Spleen (tissue), 11 donors: ENCODE measurements around the gene MTA1. TPM values are rescaled to one million over a fixed set of nuclear protein-coding genes. Genes with fewer than 3 reads are reported as not detected.

ENCODE experiments used
- DNase-seq: peaks from one replicate; pipeline ENCODE4 v3.0.0-alpha.2; 2020
- H3K27ac ChIP-seq, 8 donors: fragments of 200-600 bp; sonication (generic) in 7 of 8; 1 replicate in 4 of 8; 2 replicates in 4 of 8; pipeline versions ENCODE4 v1.5.0 to v1.8.0; 2016 to 2021; ENCODE audit warnings: inconsistent platforms in 4 of 8, mild to moderate bottlenecking in 4 of 8, moderate library complexity in 1 of 8
- H3K27me3 ChIP-seq, 7 donors: fragments of 200-600 bp; sonication (generic) in 6 of 7; replicated peaks in 1 of 7; 1 replicate in 4 of 7; 2 replicates in 3 of 7; pipeline versions ENCODE4 v1.5.0 to v1.8.0; 2016 to 2021; ENCODE audit warnings: inconsistent platforms in 3 of 7, mild to moderate bottlenecking in 1 of 7
- H3K36me3 ChIP-seq, 6 donors: fragments of 200-600 bp; sonication (generic) in 5 of 6; 1 replicate in 4 of 6; 2 replicates in 2 of 6; pipeline versions ENCODE4 v1.5.0 to v1.8.0; 2016 to 2021; ENCODE audit warnings: inconsistent platforms in 2 of 6
- H3K4me1 ChIP-seq, 6 donors: fragments of 200-600 bp; sonication (generic) in 5 of 6; 1 replicate in 3 of 6; 2 replicates in 3 of 6; pipeline versions ENCODE4 v1.5.0 to v1.8.0; 2016 to 2021; ENCODE audit warnings: inconsistent platforms in 3 of 6
- H3K4me3 ChIP-seq, 8 donors: fragments of 200-600 bp; sonication (generic) in 7 of 8; 1 replicate in 4 of 8; 2 replicates in 4 of 8; pipeline versions ENCODE4 v1.5.0 to v1.8.0; 2016 to 2021; ENCODE audit warnings: inconsistent platforms in 4 of 8, mild to moderate bottlenecking in 4 of 8, moderate library complexity in 2 of 8
- H3K9me3 ChIP-seq, 8 donors: fragments of 200-600 bp; sonication (generic) in 7 of 8; 1 replicate in 4 of 8; 2 replicates in 4 of 8; pipeline versions ENCODE4 v1.5.0 to v1.8.0; 2016 to 2021; ENCODE audit warnings: inconsistent platforms in 4 of 8
- POLR2A ChIP-seq, 3 donors: fragments of 450-650 bp; IDR thresholded peaks; one replicate each; pipeline ENCODE4 v1.5.1; 2017; ENCODE audit warnings: antibody characterized with exemption in 3 of 3, mild to moderate bottlenecking in 1 of 3
- POLR2AphosphoS5 ChIP-seq, 3 donors: sonication (generic); formaldehyde crosslinking; IDR thresholded peaks; one replicate each; pipeline ENCODE4 v1.5.1; 2017; ENCODE audit warnings: antibody characterized with exemption in 3 of 3
- WGBS, 5 donors: extraction: QIAGEN DNeasy Blood & Tissue Kit in 3 of 5; methylation state at CpG; one replicate each; pipeline versions ENCODE4 v1.1.5 to v1.1.7; 2013 to 2018; 5-methylcytosine and 5-hydroxymethylcytosine counted together
- intact Hi-C: fragments of 100-400 bp; cut with DNase I; formaldehyde crosslinking; loops from one replicate; pipeline ENCODE4 v1.15.0; 2023; ENCODE audit warnings: low total_unique reads
- polyA plus RNA-seq, 3 donors: library from polyadenylated mRNA; stranded (reverse); fragments of 200-250 nt; gene quantifications; one replicate each; pipeline ENCODE4 v1.2.1, GENCODE V29; 2013
- total RNA-seq, 7 donors: library from RNA; depleted of rRNA in 3 of 7; stranded (reverse); fragments of >200 nt in 3 of 7; fragmentation: NEBNext Ultra II Directional in 4 of 7; extraction: Animal tissue kit (Norgen Biotek cat#: 25700) in 4 of 7; gene quantifications; one replicate each; pipeline versions ENCODE4 v1.1.0 to v1.2.1, GENCODE V29; 2016 to 2021
- TF ChIP-seq, protein P1 (sequence below), 11 experiments: fragments of 200-600 bp in 7 of 11; fragments of 450-650 bp in 4 of 11; sonication (generic) in 4 of 11; IDR thresholded peaks in 8 of 11; conservative IDR thresholded peaks in 3 of 11; 1 replicate in 7 of 11; 2 replicates in 4 of 11; pipeline versions ENCODE4 v1.4.0 to v1.8.0; 2016 to 2021; ENCODE audit warnings: antibody characterized with exemption in 11 of 11, inconsistent platforms in 4 of 11, mild to moderate bottlenecking in 1 of 11
- donor health status: healthy with polysubstance abuse.
- donor health status: DM: no; HTN: no; CAD: no; lungs with moderate emphysema.
- donor health status: DM: no; HTN: no; CAD: no.
- donor health status: Bipolar disorder and iron deficiency.
- donor health status: healthy.
- donor health status: DM: no; HTN: no; CAD: no.
- donor health status: DM: yes; HTN: yes; CAD: no.

Gene MTA1
- total and polyA plus RNA-seq, 10 donors = 33.0 to 128 (median 78.2) TPM

DNA sequence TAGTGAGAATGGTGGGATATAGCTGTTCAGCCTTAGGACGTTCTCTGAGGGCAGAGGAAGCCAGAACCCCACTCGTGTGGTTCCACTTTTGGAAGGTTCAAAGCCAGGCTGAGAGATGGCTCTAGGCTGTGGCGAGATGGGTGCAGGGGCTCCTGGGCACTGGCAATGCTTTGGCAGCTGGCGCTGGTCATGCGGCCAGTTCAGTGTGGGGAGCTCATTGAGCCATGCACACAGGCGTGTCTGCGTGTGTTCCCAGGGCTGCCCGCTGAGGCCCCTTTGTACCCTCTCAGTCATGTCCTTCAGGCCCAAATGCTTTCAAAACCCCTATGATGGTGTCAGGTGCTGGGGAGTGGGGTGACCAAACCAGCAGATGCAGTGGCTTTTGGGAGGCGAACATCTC, 19.6 kb upstream of the MTA1 start:
- H3K4me3 ChIP-seq = peak overlapping the region in 1 of 8 donors; percentile 79
- peaks cover 0 to 23% (median 11%) of the 10 kb centered on the region in 8 donors for H3K9me3 ChIP-seq
- intact Hi-C loops = no loop called here
- 92 to 97% (median 94%) methylated on average over 6 to 9 of the region's 9 CpGs for WGBS, 5 donors
- peaks cover 10 to 55% (median 32%) of the 10 kb centered on the region in 6 donors for H3K4me1 ChIP-seq
- DNase-seq = no peak
- H3K36me3 ChIP-seq = peaks cover 0 to 22% (median 9%) of the 10 kb centered on the region in 6 donors
- H3K27ac ChIP-seq = no peak overlapping the region
- H3K27me3 ChIP-seq = no peaks in the 10 kb centered on the region
- TF ChIP-seq POLR2AphosphoS5 (IDR thresholded peaks at IDR 0.05) (no peak), POLR2A (IDR thresholded peaks at IDR 0.05) (no peak)
- TF ChIP-seq, protein P1, sequence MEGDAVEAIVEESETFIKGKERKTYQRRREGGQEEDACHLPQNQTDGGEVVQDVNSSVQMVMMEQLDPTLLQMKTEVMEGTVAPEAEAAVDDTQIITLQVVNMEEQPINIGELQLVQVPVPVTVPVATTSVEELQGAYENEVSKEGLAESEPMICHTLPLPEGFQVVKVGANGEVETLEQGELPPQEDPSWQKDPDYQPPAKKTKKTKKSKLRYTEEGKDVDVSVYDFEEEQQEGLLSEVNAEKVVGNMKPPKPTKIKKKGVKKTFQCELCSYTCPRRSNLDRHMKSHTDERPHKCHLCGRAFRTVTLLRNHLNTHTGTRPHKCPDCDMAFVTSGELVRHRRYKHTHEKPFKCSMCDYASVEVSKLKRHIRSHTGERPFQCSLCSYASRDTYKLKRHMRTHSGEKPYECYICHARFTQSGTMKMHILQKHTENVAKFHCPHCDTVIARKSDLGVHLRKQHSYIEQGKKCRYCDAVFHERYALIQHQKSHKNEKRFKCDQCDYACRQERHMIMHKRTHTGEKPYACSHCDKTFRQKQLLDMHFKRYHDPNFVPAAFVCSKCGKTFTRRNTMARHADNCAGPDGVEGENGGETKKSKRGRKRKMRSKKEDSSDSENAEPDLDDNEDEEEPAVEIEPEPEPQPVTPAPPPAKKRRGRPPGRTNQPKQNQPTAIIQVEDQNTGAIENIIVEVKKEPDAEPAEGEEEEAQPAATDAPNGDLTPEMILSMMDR (IDR thresholded peaks at IDR 0.05 in 8 of 11, conservative IDR thresholded peaks at IDR 0.05 in 3 of 11) = no peak

DNA sequence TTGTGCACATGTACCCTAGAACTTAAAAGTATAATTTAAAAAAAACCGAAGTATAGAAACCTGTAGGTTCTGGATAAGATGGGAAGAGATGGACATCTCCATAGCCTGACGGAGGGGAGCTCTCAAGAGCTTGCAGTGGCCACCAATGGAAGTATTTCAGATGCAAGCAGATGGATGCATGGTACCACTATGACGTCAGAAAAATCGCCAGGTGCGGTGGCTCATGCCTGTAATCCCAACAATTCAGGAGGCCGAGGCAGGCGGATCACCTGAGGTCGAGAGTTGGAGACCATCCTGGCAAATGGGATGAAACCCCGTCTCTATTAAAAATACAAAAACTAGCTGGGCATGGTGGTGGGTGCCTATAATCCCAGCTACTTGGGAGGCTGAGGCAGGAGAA, 17.9 kb upstream of the MTA1 start:
- H3K9me3 ChIP-seq = peaks cover 0 to 23% (median 11%) of the 10 kb centered on the region in 8 donors
- peaks cover 10 to 44% (median 31%) of the 10 kb centered on the region in 6 donors for H3K4me1 ChIP-seq
- no peak for TF ChIP-seq POLR2AphosphoS5 (IDR thresholded peaks at IDR 0.05)
- TF ChIP-seq POLR2A (IDR thresholded peaks at IDR 0.05) = no peak
- TF ChIP-seq, protein P1 (IDR thresholded peaks at IDR 0.05 in 8 of 11, conservative IDR thresholded peaks at IDR 0.05 in 3 of 11) = no peak
- DNase-seq = no peak
- peaks cover 0 to 22% (median 9%) of the 10 kb centered on the region in 6 donors for H3K36me3 ChIP-seq
- intact Hi-C loops = no loop called here
- H3K27ac ChIP-seq = no peak overlapping the region
- no peaks in the 10 kb centered on the region for H3K27me3 ChIP-seq
- no peak overlapping the region for H3K4me3 ChIP-seq
- 94 to 98% (median 97%) methylated on average over 9 of the region's 9 CpGs for WGBS, 5 donors

DNA sequence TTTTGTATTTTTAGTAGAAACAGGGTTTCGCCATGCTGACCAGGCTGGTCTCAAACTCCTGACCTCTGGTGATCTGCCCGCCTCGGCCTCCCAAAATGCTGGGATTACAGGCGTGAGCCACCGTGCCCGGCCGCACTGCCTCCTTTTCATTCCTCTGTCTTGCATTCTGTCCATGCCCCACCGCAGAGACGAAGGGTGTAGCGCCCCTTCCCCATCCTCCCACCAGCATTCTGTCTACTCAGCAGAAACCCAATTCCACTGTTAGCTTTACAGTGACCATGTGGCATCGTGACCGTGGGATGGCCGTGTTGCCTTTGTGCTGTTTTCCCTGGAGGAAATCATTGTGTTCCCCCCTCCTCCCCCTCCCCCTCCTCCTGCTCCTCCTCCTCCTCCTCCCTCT, 11.0 kb upstream of the MTA1 start:
- Histone ChIP-seq H3K27ac (no peak overlapping the region), H3K4me1 (peaks cover 3 to 41% (median 16%) of the 10 kb centered on the region in 6 donors), H3K4me3 (no peak overlapping the region), H3K9me3 (peaks cover 0 to 12% (median 0%) of the 10 kb centered on the region in 8 donors), H3K27me3 (peaks cover 0 to 36% (median 19%) of the 10 kb centered on the region in 7 donors), H3K36me3 (no peaks in the 10 kb centered on the region)
- 88 to 94% (median 89%) methylated on average over 13 of the region's 13 CpGs for WGBS, 5 donors
- TF ChIP-seq POLR2A (IDR thresholded peaks at IDR 0.05) = no peak
- TF ChIP-seq, protein P1 (IDR thresholded peaks at IDR 0.05 in 8 of 11, conservative IDR thresholded peaks at IDR 0.05 in 3 of 11) = no peak
- no peak for TF ChIP-seq POLR2AphosphoS5 (IDR thresholded peaks at IDR 0.05)
- intact Hi-C loops = no loop called here
- DNase-seq = no peak

DNA sequence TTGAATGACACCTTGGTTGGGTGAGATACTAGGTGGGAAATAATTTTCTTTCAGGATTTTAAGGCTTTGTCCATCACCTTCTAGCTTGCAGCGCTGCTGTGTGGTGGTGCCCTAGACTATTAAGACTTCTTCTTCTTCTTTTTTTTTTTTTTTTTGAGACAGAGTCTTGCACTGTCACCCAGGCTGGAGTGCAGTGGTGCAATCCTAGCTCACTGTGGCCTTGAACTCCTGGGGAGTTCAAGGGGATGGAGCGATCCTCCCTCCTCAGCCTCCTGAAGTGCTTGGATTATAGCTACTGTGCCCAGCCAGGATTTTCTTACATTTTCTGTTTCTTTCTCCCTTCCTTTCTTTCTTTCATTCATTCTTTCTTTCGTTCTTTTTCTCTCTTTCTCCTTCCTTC, 10.3 kb upstream of the MTA1 start:
- Histone ChIP-seq H3K27ac (no peak overlapping the region), H3K36me3 (no peaks in the 10 kb centered on the region), H3K4me1 (peaks cover 3 to 38% (median 17%) of the 10 kb centered on the region in 6 donors), H3K9me3 (peaks cover 0 to 12% (median 0%) of the 10 kb centered on the region in 8 donors), H3K4me3 (no peak overlapping the region), H3K27me3 (peaks cover 0 to 42% (median 20%) of the 10 kb centered on the region in 7 donors)
- WGBS, 5 donors = 65 to 84% (median 76%) methylated on average over 3 of the region's 3 CpGs
- intact Hi-C loops = no loop called here
- DNase-seq = no peak
- TF ChIP-seq POLR2A (IDR thresholded peaks at IDR 0.05) (no peak), POLR2AphosphoS5 (IDR thresholded peaks at IDR 0.05) (no peak)
- TF ChIP-seq, protein P1 (IDR thresholded peaks at IDR 0.05 in 8 of 11, conservative IDR thresholded peaks at IDR 0.05 in 3 of 11) = no peak
